Mucosa of rectum (tissue), 2 donors: ENCODE results near the gene EIF4H.
"Not testable (repeated sequence)": the region's sequence is repeated elsewhere in the genome, so short reads cannot be mapped to it uniquely, and the experiment has no call there.

ENCODE experiments used
- H3K27ac ChIP-seq, 2 donors: one replicate each; pipeline ENCODE4 v1.7.0; 2013; ENCODE audit warnings: inconsistent platforms in 2 of 2, low read depth in 2 of 2, low read length in 2 of 2
- H3K27me3 ChIP-seq, 2 donors: one replicate each; pipeline ENCODE4 v1.7.0; 2013; ENCODE audit warnings: low read length in 2 of 2; ENCODE audit not compliant: control insufficient read depth in 2 of 2, insufficient read depth in 2 of 2
- H3K36me3 ChIP-seq, 2 donors: one replicate each; pipeline ENCODE4 v1.7.0; 2013; ENCODE audit warnings: low read length in 2 of 2; ENCODE audit not compliant: control insufficient read depth in 2 of 2, insufficient read depth in 2 of 2
- H3K4me1 ChIP-seq, 2 donors: one replicate each; pipeline ENCODE4 v1.7.0; 2013; ENCODE audit warnings: low read length in 2 of 2, mild to moderate bottlenecking in 1 of 2; ENCODE audit not compliant: control insufficient read depth in 2 of 2, insufficient read depth in 2 of 2
- H3K4me3 ChIP-seq, 2 donors: one replicate each; pipeline ENCODE4 v1.7.0; 2013; ENCODE audit warnings: low read length in 2 of 2
- H3K9ac ChIP-seq, 2 donors: one replicate each; pipeline ENCODE4 v1.7.0; 2013; ENCODE audit warnings: low read length in 2 of 2, low read depth in 1 of 2, mild to moderate bottlenecking in 1 of 2
- H3K9me3 ChIP-seq, 2 donors: one replicate each; pipeline ENCODE4 v1.7.0; 2013; ENCODE audit warnings: low read length in 2 of 2; ENCODE audit not compliant: control insufficient read depth in 2 of 2
- donor health status: healthy.
- donor health status: Normal muscosa, but diverticular disease.

EIF4H gene

GRCh38 chr7:74208241-74208640 lies 34.1 kb downstream of the EIF4H start:
- H3K4me1 ChIP-seq, H3K27ac ChIP-seq, H3K27me3 ChIP-seq, H3K36me3 ChIP-seq, H3K9me3 ChIP-seq, H3K4me3 ChIP-seq, H3K9ac ChIP-seq: not testable (repeated sequence)

GRCh38 chr7:74212661-74213060 lies 38.5 kb downstream of the EIF4H start:
- Histone ChIP-seq H3K4me3 (no peak overlapping the region), H3K9ac (no peak overlapping the region), H3K9me3 (no peaks in the 10 kb centered on the region), H3K36me3 (no peaks in the 10 kb centered on the region), H3K4me1 (peaks cover 2 to 3% of the 10 kb centered on the region in 2 donors), H3K27ac (no peak overlapping the region), H3K27me3 (no peaks in the 10 kb centered on the region)

GRCh38 chr7:74214816-74215630 lies 40.9 kb downstream of the EIF4H start:
- H3K9me3 ChIP-seq: no peaks in the 10 kb centered on the region
- no peaks in the 10 kb centered on the region for H3K36me3 ChIP-seq
- H3K4me3 ChIP-seq: no peak overlapping the region
- no peak overlapping the region for H3K27ac ChIP-seq
- H3K4me1 ChIP-seq: peaks cover 2 to 3% of the 10 kb centered on the region in 2 donors
- H3K27me3 ChIP-seq: no peaks in the 10 kb centered on the region
- H3K9ac ChIP-seq: no peak overlapping the region

- H3K27me3 ChIP-seq: no peaks in the 10 kb centered on the region
- H3K27ac ChIP-seq: no peak overlapping the region
- no peak overlapping the region for H3K4me3 ChIP-seq
- H3K9me3 ChIP-seq: no peaks in the 10 kb centered on the region
- H3K4me1 ChIP-seq: peaks cover 0 to 3% of the 10 kb centered on the region in 2 donors
- H3K36me3 ChIP-seq: no peaks in the 10 kb centered on the region
- H3K9ac ChIP-seq: no peak overlapping the region
Observed at GRCh38 chr7:74215921-74216320, 41.8 kb downstream of the EIF4H start.

DNA sequence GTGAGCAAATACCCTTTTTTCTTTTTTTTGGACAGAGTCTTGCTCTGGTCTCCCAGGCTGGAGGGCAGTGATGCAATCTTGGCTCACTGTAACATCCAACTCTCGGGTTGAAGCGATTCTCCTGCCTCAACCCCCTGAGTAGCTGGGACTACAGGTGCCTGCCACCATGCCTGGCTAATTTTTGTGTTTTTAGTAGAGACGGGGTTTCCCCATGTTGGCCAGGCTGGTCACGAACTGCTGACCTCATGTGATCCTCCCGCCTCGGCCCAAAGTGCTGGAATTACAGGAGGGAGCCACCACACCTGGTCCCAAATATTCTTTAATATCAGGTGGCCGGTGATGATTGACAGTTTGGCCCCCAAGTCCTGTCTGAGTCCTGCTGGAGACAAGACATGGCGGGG lies 42.2 kb downstream of the EIF4H start:
- Histone ChIP-seq H3K27ac (no peak overlapping the region), H3K4me3 (no peak overlapping the region), H3K9me3 (no peaks in the 10 kb centered on the region), H3K4me1 (peaks cover 0 to 3% of the 10 kb centered on the region in 2 donors), H3K9ac (no peak overlapping the region), H3K36me3 (no peaks in the 10 kb centered on the region), H3K27me3 (no peaks in the 10 kb centered on the region)

GRCh38 chr7:74217455-74218342 lies 43.5 kb downstream of the EIF4H start:
- Histone ChIP-seq H3K4me1 (peaks cover 0 to 3% of the 10 kb centered on the region in 2 donors), H3K27me3 (no peaks in the 10 kb centered on the region), H3K9ac (no peak overlapping the region), H3K4me3 (no peak overlapping the region), H3K27ac (peak overlapping the region in 1 of 2 donors; percentile 43), H3K36me3 (no peaks in the 10 kb centered on the region), H3K9me3 (no peaks in the 10 kb centered on the region)

GRCh38 chr7:74218343-74218698 lies 44.2 kb downstream of the EIF4H start:
- H3K36me3 ChIP-seq: no peaks in the 10 kb centered on the region
- H3K27me3 ChIP-seq: no peaks in the 10 kb centered on the region
- H3K9ac ChIP-seq: no peak overlapping the region
- H3K9me3 ChIP-seq: no peaks in the 10 kb centered on the region
- H3K4me1 ChIP-seq: peaks cover 0 to 3% of the 10 kb centered on the region in 2 donors
- no peak overlapping the region for H3K27ac ChIP-seq
- no peak overlapping the region for H3K4me3 ChIP-seq

- Histone ChIP-seq H3K9ac (no peak overlapping the region), H3K4me3 (no peak overlapping the region), H3K36me3 (no peaks in the 10 kb centered on the region), H3K27ac (no peak overlapping the region), H3K27me3 (no peaks in the 10 kb centered on the region), H3K4me1 (peaks cover 0 to 3% of the 10 kb centered on the region in 2 donors), H3K9me3 (no peaks in the 10 kb centered on the region)
Observed at GRCh38 chr7:74219416-74219815, 45.3 kb downstream of the EIF4H start.

DNA sequence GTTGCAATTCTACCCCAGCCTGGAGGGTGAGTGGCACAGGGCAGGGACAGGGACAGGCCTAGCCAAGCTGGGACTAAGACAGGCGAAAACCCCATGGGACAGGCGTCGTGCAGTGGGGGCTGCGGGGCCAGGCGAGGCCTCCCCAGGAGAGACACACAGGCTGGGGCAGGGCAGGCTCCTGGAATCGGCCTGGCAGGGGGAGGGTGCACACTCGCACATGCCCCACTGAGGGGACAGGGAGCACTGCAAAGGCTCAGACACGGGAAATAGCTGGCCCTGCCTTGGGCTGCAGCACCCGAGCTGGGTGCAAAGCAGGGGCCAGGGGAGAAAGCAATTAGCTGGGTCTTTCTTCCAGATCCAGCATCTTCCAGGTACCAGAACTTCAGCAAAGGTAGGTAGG lies 46.1 kb downstream of the EIF4H start:
- Histone ChIP-seq H3K9ac (no peak overlapping the region), H3K9me3 (no peaks in the 10 kb centered on the region), H3K27me3 (no peaks in the 10 kb centered on the region), H3K27ac (no peak overlapping the region), H3K4me3 (no peak overlapping the region), H3K36me3 (peaks cover 0 to under 1% of the 10 kb centered on the region in 2 donors), H3K4me1 (peaks cover 0 to 3% of the 10 kb centered on the region in 2 donors)

GRCh38 chr7:74221713-74222112 lies 47.6 kb downstream of the EIF4H start:
- no peaks in the 10 kb centered on the region for H3K4me1 ChIP-seq
- no peak overlapping the region for H3K9ac ChIP-seq
- no peaks in the 10 kb centered on the region for H3K9me3 ChIP-seq
- no peak overlapping the region for H3K4me3 ChIP-seq
- H3K27ac ChIP-seq: no peak overlapping the region
- peaks cover 0 to 4% of the 10 kb centered on the region in 2 donors for H3K36me3 ChIP-seq
- no peaks in the 10 kb centered on the region for H3K27me3 ChIP-seq
